Activated CD4-positive, alpha-beta T cell treated with anti-CD3 and anti-CD28 coated beads, Interleukin-2, amount 10 ng/mL, durations not matched to agents 24 days and 14 days (primary cell): ENCODE data around the gene SLC17A9. TPM values are rescaled to one million over a fixed set of nuclear protein-coding genes. Genes with fewer than 3 reads are reported as not detected.

ENCODE experiments used
- DNase-seq: peaks from one replicate; pipeline ENCODE4 v3.0.0; 2022
- H3K27ac Mint-ChIP-seq: one replicate; pipeline ENCODE4 v1.8.0; 2022; ENCODE audit warnings: mild to moderate bottlenecking, mixed read lengths
- H3K27me3 Mint-ChIP-seq: one replicate; pipeline ENCODE4 v1.8.0; 2022; ENCODE audit warnings: mixed read lengths
- H3K36me3 Mint-ChIP-seq: one replicate; pipeline ENCODE4 v1.8.0; 2022; ENCODE audit warnings: low read depth, mild to moderate bottlenecking, mixed read lengths
- H3K4me1 Mint-ChIP-seq: one replicate; pipeline ENCODE4 v1.8.0; 2021; ENCODE audit warnings: mixed read lengths
- H3K4me3 Mint-ChIP-seq: one replicate; pipeline ENCODE4 v1.8.0; 2022; ENCODE audit warnings: mild to moderate bottlenecking, moderate library complexity, mixed read lengths
- H3K9me3 Mint-ChIP-seq: one replicate; pipeline ENCODE4 v1.8.0; 2021; ENCODE audit warnings: mixed read lengths
- intact Hi-C: fragments of 100-400 bp; cut with micrococcal nuclease; formaldehyde crosslinking; loops from one replicate; pipeline ENCODE4 v1.15.1; 2023
- total RNA-seq: library from RNA; stranded (reverse); gene quantifications from 2 replicates; pipeline ENCODE4 v1.2.3, GENCODE V29; 2022

The SLC17A9 gene
- total RNA-seq, 1 donor from 2014 or later, result 13.0 TPM

GRCh38 chr20:62938105-62938888 lies 14.2 kb upstream of the SLC17A9 start, which contains the start of gene GID8:
Gene GID8 (plus strand): TSS chr20:62938147. CDS start chr20:62941503, 3,356 bp downstream.
- DNase-seq, result peak; percentile 87
- H3K9me3 Mint-ChIP-seq, result no peaks in the 10 kb centered on the region
- H3K27ac Mint-ChIP-seq, result peak within 1 kb of the TSS; percentile 99
- peak within 1 kb of the TSS; percentile 97 for H3K4me3 Mint-ChIP-seq
- H3K36me3 Mint-ChIP-seq, result peaks cover 35% of the 10 kb centered on the region
- intact Hi-C loops, result loop anchor here (2.0 to 5.0 kb wide), 3 partner anchors 15 to 1019 kb away; partner anchors contain the start of genes SLC17A9, UCKL1 and YTHDF1
- no peaks in the 10 kb centered on the region for H3K27me3 Mint-ChIP-seq
- peaks cover 22% of the 10 kb centered on the region for H3K4me1 Mint-ChIP-seq

DNA sequence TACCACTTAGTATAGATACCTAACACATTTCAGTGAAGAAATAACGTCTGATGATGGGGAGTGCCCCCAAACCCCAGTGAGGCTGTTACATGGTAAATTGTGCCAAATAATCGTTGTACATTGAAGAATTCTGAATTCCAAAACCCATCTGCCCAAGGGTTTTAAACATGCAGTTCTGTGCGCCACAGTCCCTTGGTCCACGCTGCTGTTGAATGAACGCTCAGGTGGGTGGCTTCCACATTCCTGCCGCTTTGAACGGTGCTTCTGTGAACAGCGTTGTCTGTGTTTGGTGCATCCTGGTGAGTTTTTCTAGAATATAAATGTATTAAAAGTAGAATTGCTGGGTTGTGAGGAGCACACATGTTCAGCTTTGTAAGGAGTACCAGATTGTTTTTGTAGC lies 11.6 kb upstream of the SLC17A9 start:
- intact Hi-C loops, result no loop called here
- DNase-seq, result no peak
- Mint-ChIP-seq H3K4me1 (peaks cover 27% of the 10 kb centered on the region), H3K27ac (no peak overlapping the region), H3K9me3 (no peaks in the 10 kb centered on the region), H3K27me3 (no peaks in the 10 kb centered on the region), H3K36me3 (peaks cover 48% of the 10 kb centered on the region), H3K4me3 (peak overlapping the region; percentile 28)

DNA sequence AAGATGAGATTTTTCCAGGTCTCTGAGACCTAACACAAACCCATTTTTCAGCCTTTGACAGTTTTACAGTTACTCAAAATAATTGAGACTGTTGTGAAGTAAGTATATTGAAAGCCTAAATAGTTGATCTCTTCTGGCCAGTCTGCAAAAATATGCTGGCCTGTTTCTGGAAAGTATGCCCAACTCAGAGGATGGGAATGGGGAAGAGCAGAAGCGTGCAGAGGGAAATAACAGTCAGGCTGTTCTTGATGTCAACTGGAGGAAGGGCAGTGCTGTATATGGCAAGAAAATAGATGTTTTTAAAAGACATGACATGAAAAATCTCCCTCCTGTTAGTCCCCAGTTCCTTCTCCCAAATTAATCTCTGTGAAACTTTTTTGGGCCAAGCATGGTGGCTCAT lies 10.7 kb upstream of the SLC17A9 start:
- no peak overlapping the region for H3K4me3 Mint-ChIP-seq
- intact Hi-C loops, result no loop called here
- H3K27me3 Mint-ChIP-seq, result no peaks in the 10 kb centered on the region
- DNase-seq, result no peak
- H3K4me1 Mint-ChIP-seq, result peaks cover 26% of the 10 kb centered on the region
- H3K9me3 Mint-ChIP-seq, result no peaks in the 10 kb centered on the region
- peaks cover 55% of the 10 kb centered on the region for H3K36me3 Mint-ChIP-seq
- no peak overlapping the region for H3K27ac Mint-ChIP-seq

- no peak overlapping the region for H3K27ac Mint-ChIP-seq
Measured at GRCh38 chr20:62942456-62942855, 10.1 kb upstream of the SLC17A9 start.

DNA sequence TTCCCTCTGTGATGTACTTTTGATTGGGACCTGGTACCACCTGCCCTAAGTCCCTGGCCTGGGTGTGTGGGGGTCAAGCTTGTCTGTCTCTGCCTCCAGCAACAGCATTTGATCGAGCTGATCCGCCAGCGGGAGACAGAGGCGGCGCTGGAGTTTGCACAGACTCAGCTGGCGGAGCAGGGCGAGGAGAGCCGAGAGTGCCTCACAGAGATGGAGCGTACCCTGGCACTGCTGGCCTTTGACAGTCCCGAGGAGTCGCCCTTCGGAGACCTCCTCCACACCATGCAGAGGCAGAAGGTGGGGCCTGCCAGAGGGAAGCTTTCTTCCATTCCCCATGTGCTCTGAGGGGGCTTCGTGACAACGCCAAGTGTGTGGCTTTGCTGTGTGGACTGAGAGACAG lies 9.1 kb upstream of the SLC17A9 start:
- Mint-ChIP-seq H3K36me3 (peaks cover 64% of the 10 kb centered on the region), H3K4me3 (no peak overlapping the region), H3K27me3 (no peaks in the 10 kb centered on the region), H3K4me1 (peaks cover 23% of the 10 kb centered on the region), H3K27ac (no peak overlapping the region), H3K9me3 (no peaks in the 10 kb centered on the region)
- no peak for DNase-seq
- intact Hi-C loops, result no loop called here

More at GRCh38 chr20:62942456-62942855, 10.1 kb upstream of the SLC17A9 start:
- intact Hi-C loops, result no loop called here
- no peak for DNase-seq
- H3K36me3 Mint-ChIP-seq, result peaks cover 58% of the 10 kb centered on the region
- H3K4me1 Mint-ChIP-seq, result peaks cover 24% of the 10 kb centered on the region
- no peaks in the 10 kb centered on the region for H3K27me3 Mint-ChIP-seq
- H3K4me3 Mint-ChIP-seq, result no peak overlapping the region
- no peaks in the 10 kb centered on the region for H3K9me3 Mint-ChIP-seq

GRCh38 chr20:62944184-62944583 lies 8.3 kb upstream of the SLC17A9 start:
- H3K9me3 Mint-ChIP-seq, result no peaks in the 10 kb centered on the region
- H3K4me1 Mint-ChIP-seq, result peaks cover 19% of the 10 kb centered on the region
- intact Hi-C loops, result no loop called here
- DNase-seq, result no peak
- H3K36me3 Mint-ChIP-seq, result peaks cover 68% of the 10 kb centered on the region
- H3K27ac Mint-ChIP-seq, result no peak overlapping the region
- H3K4me3 Mint-ChIP-seq, result no peak overlapping the region
- H3K27me3 Mint-ChIP-seq, result no peaks in the 10 kb centered on the region

DNA sequence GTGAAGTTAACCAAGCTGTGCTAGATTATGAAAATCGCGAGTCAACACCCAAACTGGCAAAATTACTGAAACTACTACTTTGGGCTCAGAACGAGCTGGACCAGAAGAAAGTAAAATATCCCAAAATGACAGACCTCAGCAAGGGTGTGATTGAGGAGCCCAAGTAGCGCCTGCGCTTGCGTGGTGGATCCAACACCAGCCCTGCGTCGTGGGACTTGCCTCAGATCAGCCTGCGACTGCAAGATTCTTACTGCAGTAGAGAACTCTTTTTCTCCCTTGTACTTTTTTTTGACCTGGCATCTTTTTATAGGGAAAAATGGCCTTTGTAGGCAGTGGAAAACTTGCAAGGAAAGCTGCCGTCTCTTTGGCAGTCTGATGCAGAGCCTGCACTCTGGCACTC lies 7.8 kb upstream of the SLC17A9 start:
- Mint-ChIP-seq H3K9me3 (no peaks in the 10 kb centered on the region), H3K27ac (no peak overlapping the region), H3K4me1 (peaks cover 13% of the 10 kb centered on the region), H3K36me3 (peaks cover 68% of the 10 kb centered on the region), H3K4me3 (no peak overlapping the region), H3K27me3 (no peaks in the 10 kb centered on the region)
- DNase-seq, result no peak
- intact Hi-C loops, result no loop called here

- Mint-ChIP-seq H3K4me1 (peaks cover 11% of the 10 kb centered on the region), H3K4me3 (no peak overlapping the region), H3K36me3 (peaks cover 73% of the 10 kb centered on the region), H3K27ac (no peak overlapping the region), H3K9me3 (no peaks in the 10 kb centered on the region), H3K27me3 (no peaks in the 10 kb centered on the region)
- DNase-seq, result no peak
- intact Hi-C loops, result no loop called here
Measured at GRCh38 chr20:62945771-62946339, 6.7 kb upstream of the SLC17A9 start.

DNA sequence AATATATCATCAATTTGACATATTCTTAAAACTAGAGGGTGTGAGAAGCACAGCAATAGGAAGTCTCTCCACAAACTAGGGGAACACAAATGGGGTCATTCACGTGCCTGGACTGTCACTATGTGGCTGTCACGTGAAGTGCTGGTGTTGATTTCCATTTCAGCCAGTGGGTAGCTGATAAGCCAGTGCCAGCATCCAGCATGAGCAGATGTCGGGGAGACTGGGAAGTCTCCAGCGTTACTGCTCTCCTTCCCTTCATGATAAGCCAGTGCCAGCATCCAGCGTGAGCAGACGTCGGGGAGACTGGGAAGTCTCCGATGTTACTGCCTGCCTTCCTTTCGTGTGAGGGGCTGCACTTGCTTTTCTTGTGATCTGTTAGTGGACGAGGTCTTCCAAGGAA lies 5.6 kb upstream of the SLC17A9 start:
- DNase-seq, result no peak
- intact Hi-C loops, result no loop called here
- Mint-ChIP-seq H3K27me3 (no peaks in the 10 kb centered on the region), H3K4me3 (no peak overlapping the region), H3K36me3 (peaks cover 68% of the 10 kb centered on the region), H3K4me1 (peaks cover 7% of the 10 kb centered on the region), H3K27ac (no peak overlapping the region), H3K9me3 (no peaks in the 10 kb centered on the region)

DNA sequence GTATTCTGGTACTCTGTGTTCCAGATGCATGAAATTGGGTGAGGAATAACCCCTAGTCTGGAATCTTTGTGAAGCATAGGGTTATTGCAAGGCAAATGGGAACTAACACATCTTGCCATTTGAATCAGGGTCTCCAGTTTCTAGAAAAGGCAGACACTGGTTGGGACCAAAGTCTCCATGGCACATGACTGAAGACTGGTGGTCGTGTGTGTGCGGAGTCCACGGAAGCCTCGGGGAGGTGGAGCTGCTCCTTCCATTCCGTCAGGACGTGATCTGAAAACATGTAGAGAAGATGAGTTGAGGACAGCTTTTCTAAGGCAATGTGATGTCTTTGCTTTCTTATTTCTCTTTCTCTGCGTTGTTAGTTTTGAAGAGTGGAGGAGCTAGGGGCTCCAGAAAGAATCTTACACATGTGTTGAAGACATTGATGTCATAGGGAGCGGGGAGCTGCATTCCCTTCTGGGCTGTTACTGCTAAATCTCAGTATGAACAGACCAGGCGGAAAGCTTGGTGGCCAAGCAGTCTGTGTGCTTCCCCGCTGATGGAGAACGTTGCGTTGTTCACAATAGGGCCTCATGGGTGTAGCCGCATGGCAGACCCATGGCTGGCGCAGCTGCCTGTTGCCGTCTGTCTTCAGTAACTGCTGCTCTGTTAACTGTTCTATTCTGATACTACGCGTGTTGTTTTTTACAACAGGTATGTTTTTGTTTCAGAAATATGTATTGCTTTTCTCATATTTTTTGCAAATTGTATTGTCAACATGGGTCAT lies 4.8 kb upstream of the SLC17A9 start:
- no peak for DNase-seq
- no peaks in the 10 kb centered on the region for H3K9me3 Mint-ChIP-seq
- H3K36me3 Mint-ChIP-seq, result peaks cover 66% of the 10 kb centered on the region
- intact Hi-C loops, result no loop called here
- no peak overlapping the region for H3K27ac Mint-ChIP-seq
- H3K4me1 Mint-ChIP-seq, result peaks cover 11% of the 10 kb centered on the region
- H3K4me3 Mint-ChIP-seq, result no peak overlapping the region
- H3K27me3 Mint-ChIP-seq, result no peaks in the 10 kb centered on the region

GRCh38 chr20:62949153-62949821 lies 3.2 kb upstream of the SLC17A9 start:
- H3K27me3 Mint-ChIP-seq, result no peaks in the 10 kb centered on the region
- no peak for DNase-seq
- intact Hi-C loops, result no loop called here
- no peak overlapping the region for H3K27ac Mint-ChIP-seq
- no peak overlapping the region for H3K4me3 Mint-ChIP-seq
- H3K9me3 Mint-ChIP-seq, result no peaks in the 10 kb centered on the region
- peaks cover 56% of the 10 kb centered on the region for H3K36me3 Mint-ChIP-seq
- peaks cover 18% of the 10 kb centered on the region for H3K4me1 Mint-ChIP-seq

DNA sequence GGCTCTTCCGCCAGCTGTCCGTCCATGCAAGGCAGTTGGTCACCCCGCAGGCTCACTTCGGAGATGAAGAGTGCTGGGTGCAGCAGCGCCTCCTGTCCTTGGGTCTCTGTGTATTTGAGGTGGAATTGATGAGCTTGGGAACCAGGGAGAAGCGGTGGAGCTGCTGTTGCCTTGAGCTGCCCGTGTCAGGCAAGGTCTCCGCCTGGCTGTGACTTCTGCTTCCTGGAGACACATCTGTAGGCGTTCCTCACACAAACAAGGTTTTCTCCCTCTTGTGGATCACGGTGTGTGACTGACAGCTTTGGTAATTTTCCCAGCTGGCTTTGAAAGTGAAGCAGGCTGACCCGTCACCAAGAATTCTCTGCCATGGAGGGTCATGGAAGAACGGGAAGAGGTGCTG lies 2.5 kb upstream of the SLC17A9 start:
- no peaks in the 10 kb centered on the region for H3K9me3 Mint-ChIP-seq
- peaks cover 18% of the 10 kb centered on the region for H3K4me1 Mint-ChIP-seq
- no peak for DNase-seq
- H3K27ac Mint-ChIP-seq, result no peak overlapping the region
- H3K27me3 Mint-ChIP-seq, result no peaks in the 10 kb centered on the region
- H3K4me3 Mint-ChIP-seq, result no peak overlapping the region
- intact Hi-C loops, result no loop called here
- peaks cover 49% of the 10 kb centered on the region for H3K36me3 Mint-ChIP-seq

GRCh38 chr20:62950741-62951140 lies 1.8 kb upstream of the SLC17A9 start:
- Mint-ChIP-seq H3K4me1 (peaks cover 18% of the 10 kb centered on the region), H3K4me3 (no peak overlapping the region), H3K27ac (no peak overlapping the region), H3K9me3 (no peaks in the 10 kb centered on the region), H3K27me3 (no peaks in the 10 kb centered on the region), H3K36me3 (peaks cover 48% of the 10 kb centered on the region)
- intact Hi-C loops, result no loop called here
- DNase-seq, result no peak
